HEK293 (cell line): ENCODE data around the gene INAVA.

ENCODE experiments used
- CTCF ChIA-PET: fragments of 350-600 bp; formaldehyde crosslinking; extraction: SDS; loops from one replicate; lab custom pipeline; 2021; ENCODE audit warnings: antibody characterized with exemption; lab: Yijun Ruan, JAX
- POLR2A ChIA-PET: fragments of 300-600 bp; formaldehyde crosslinking; extraction: SDS; loops from one replicate; lab custom pipeline; 2020; ENCODE audit warnings: antibody characterized with exemption, inconsistent platforms; lab: Yijun Ruan, JAX
- H3K27ac ChIP-seq: fragments of 200-500 bp; sonication (Bioruptor generic); 2 replicates; pipeline ENCODE4 v1.5.1; 2014; ENCODE audit warnings: low read depth, low read length, control low read depth, inconsistent platforms; ENCODE audit errors: extremely low read depth
- H3K36me3 ChIP-seq, 2 experiments: fragments of 200-500 bp in 1 of 2; sonication (Bioruptor generic) in 1 of 2; 1 replicate in 1 of 2; 2 replicates in 1 of 2; pipeline ENCODE4 v1.5.1; 2014 to 2017; ENCODE audit warnings: inconsistent platforms in 2 of 2, low read length in 2 of 2; ENCODE audit not compliant: control insufficient read depth in 2 of 2, insufficient read depth in 1 of 2
- H3K4me1 ChIP-seq: fragments of 200-500 bp; sonication (Bioruptor generic); 2 replicates; pipeline ENCODE4 v1.5.1; 2014; ENCODE audit warnings: mild to moderate bottlenecking, low read length, inconsistent platforms; ENCODE audit not compliant: control insufficient read depth, insufficient read depth
- H3K4me3 ChIP-seq: 2 replicates; pipeline ENCODE4 v1.5.1; 2011; ENCODE audit warnings: low read depth, mild to moderate bottlenecking, control low read depth, low read length, moderate library complexity
- H3K9me3 ChIP-seq: fragments of 200-500 bp; sonication (Bioruptor generic); 2 replicates; pipeline ENCODE4 v1.5.1; 2014; ENCODE audit warnings: low read depth, low read length, inconsistent platforms; ENCODE audit not compliant: control insufficient read depth, insufficient read depth
- GLI4 ChIP-seq: fragments of 450-650 bp; formaldehyde crosslinking; IDR thresholded peaks from 2 replicates; pipeline ENCODE4 v1.5.1; 2016; ENCODE audit warnings: missing biosample characterization, missing genetic modification characterization
- GLIS2 ChIP-seq: fragments of 450-650 bp; formaldehyde crosslinking; IDR thresholded peaks from 2 replicates; pipeline ENCODE4 v1.5.1; 2016; ENCODE audit warnings: missing biosample characterization, missing genetic modification characterization
- IKZF3 ChIP-seq: fragments of 450-650 bp; IDR thresholded peaks from 2 replicates; pipeline ENCODE4 v1.5.0; 2018; ENCODE audit warnings: missing biosample characterization, mild to moderate bottlenecking, missing genetic modification characterization, moderate library complexity
- KLF1 ChIP-seq: fragments of 450-650 bp; formaldehyde crosslinking; IDR thresholded peaks from 2 replicates; pipeline ENCODE4 v1.5.1; 2016; ENCODE audit warnings: missing biosample characterization, missing genetic modification characterization
- KLF16 ChIP-seq: fragments of 450-650 bp; formaldehyde crosslinking; IDR thresholded peaks from 2 replicates; pipeline ENCODE4 v1.5.1; 2017; ENCODE audit warnings: missing biosample characterization, missing genetic modification characterization
- KLF17 ChIP-seq: fragments of 450-650 bp; formaldehyde crosslinking; IDR thresholded peaks from 2 replicates; pipeline ENCODE4 v1.5.1; 2016; ENCODE audit warnings: missing biosample characterization, missing genetic modification characterization
- PRDM1 ChIP-seq: fragments of 450-650 bp; formaldehyde crosslinking; IDR thresholded peaks from 2 replicates; pipeline ENCODE4; 2016; ENCODE audit warnings: missing biosample characterization, missing genetic modification characterization
- REST ChIP-seq: fragments of 450-650 bp; formaldehyde crosslinking; IDR thresholded peaks from 2 replicates; pipeline ENCODE4 v1.5.1; 2016; ENCODE audit warnings: missing biosample characterization, missing genetic modification characterization
- SP3 ChIP-seq: fragments of 450-650 bp; formaldehyde crosslinking; IDR thresholded peaks from 2 replicates; pipeline ENCODE4 v1.5.1; 2016; ENCODE audit warnings: missing biosample characterization, missing genetic modification characterization
- ZBTB1 ChIP-seq: fragments of 450-650 bp; formaldehyde crosslinking; IDR thresholded peaks from 2 replicates; pipeline ENCODE4 v1.5.1; 2016; ENCODE audit warnings: missing biosample characterization, missing genetic modification characterization
- ZNF138 ChIP-seq: fragments of 450-650 bp; formaldehyde crosslinking; IDR thresholded peaks from 2 replicates; pipeline ENCODE4 v1.5.1; 2016; ENCODE audit warnings: missing biosample characterization, missing genetic modification characterization, borderline replicate concordance
- ZNF146 ChIP-seq: fragments of 450-650 bp; formaldehyde crosslinking; IDR thresholded peaks from 2 replicates; pipeline ENCODE4 v1.5.1; 2016; ENCODE audit warnings: missing biosample characterization, missing genetic modification characterization
- ZNF184 ChIP-seq: fragments of 450-650 bp; IDR thresholded peaks from 2 replicates; pipeline ENCODE4 v1.5.1; 2018; ENCODE audit warnings: missing biosample characterization, mild to moderate bottlenecking, missing genetic modification characterization
- ZNF292 ChIP-seq: fragments of 450-650 bp; formaldehyde crosslinking; IDR thresholded peaks from 2 replicates; pipeline ENCODE4 v1.5.1; 2016; ENCODE audit warnings: low read depth, missing biosample characterization, missing genetic modification characterization, borderline replicate concordance
- ZNF560 ChIP-seq: fragments of 450-650 bp; formaldehyde crosslinking; IDR thresholded peaks from 2 replicates; pipeline ENCODE4 v1.5.1; 2017; ENCODE audit warnings: missing biosample characterization, missing genetic modification characterization, borderline replicate concordance
- ZNF747 ChIP-seq: fragments of 450-650 bp; formaldehyde crosslinking; IDR thresholded peaks from 2 replicates; pipeline ENCODE4 v1.5.1; 2016; ENCODE audit warnings: missing biosample characterization, missing genetic modification characterization
- ZNF776 ChIP-seq: fragments of 450-650 bp; formaldehyde crosslinking; IDR thresholded peaks from 2 replicates; pipeline ENCODE4 v1.5.0; 2017; ENCODE audit warnings: missing biosample characterization, missing genetic modification characterization, borderline replicate concordance
- ZNF777 ChIP-seq: fragments of 450-650 bp; formaldehyde crosslinking; IDR thresholded peaks from 2 replicates; pipeline ENCODE4 v1.5.1; 2017; ENCODE audit warnings: missing biosample characterization, missing genetic modification characterization, borderline replicate concordance
- ZNF791 ChIP-seq: fragments of 450-650 bp; formaldehyde crosslinking; IDR thresholded peaks from 2 replicates; pipeline ENCODE4 v1.5.1; 2016; ENCODE audit warnings: missing biosample characterization, missing genetic modification characterization
- ZNF837 ChIP-seq: fragments of 450-650 bp; formaldehyde crosslinking; IDR thresholded peaks from 2 replicates; pipeline ENCODE4 v1.5.1; 2016; ENCODE audit warnings: missing biosample characterization, missing genetic modification characterization
- ZXDB ChIP-seq: fragments of 450-650 bp; formaldehyde crosslinking; IDR thresholded peaks from 2 replicates; pipeline ENCODE4 v1.5.1; 2016; ENCODE audit warnings: missing biosample characterization, missing genetic modification characterization
- TF ChIP-seq, protein P1 (sequence below): fragments of 450-650 bp; formaldehyde crosslinking; IDR thresholded peaks from 2 replicates; pipeline ENCODE4 v1.5.1; 2016; ENCODE audit warnings: missing biosample characterization, missing genetic modification characterization
- TF ChIP-seq, protein P2 (sequence below): fragments of 450-650 bp; formaldehyde crosslinking; IDR thresholded peaks from 2 replicates; pipeline ENCODE4 v1.5.1; 2016; ENCODE audit warnings: missing biosample characterization, missing genetic modification characterization
- TF ChIP-seq, protein P3 (sequence below): fragments of 450-650 bp; formaldehyde crosslinking; IDR thresholded peaks from 2 replicates; pipeline ENCODE4 v1.5.1; 2017; ENCODE audit warnings: missing biosample characterization, missing genetic modification characterization

INAVA gene

GRCh38 chr1:200960236-200960947 lies 65.7 kb downstream of the INAVA start:
- Histone ChIP-seq H3K4me3 (no peak overlapping the region), H3K9me3 (no peaks in the 10 kb centered on the region), H3K4me1 (no peaks in the 10 kb centered on the region), H3K36me3 (no peaks in the 10 kb centered on the region), H3K27ac (no peak overlapping the region)
- TF ChIP-seq KLF17 (no peak), PRDM1 (tag by site-specific recombination) (no peak), ZXDB (tag by site-specific recombination) (no peak), ZNF138 (tag by site-specific recombination) (no peak), ZNF837 (no peak), ZNF560 (tag by site-specific recombination) (no peak), ZNF184 (tag by site-specific recombination) (no peak), ZBTB1 (tag by site-specific recombination) (no peak), GLIS2 (tag by site-specific recombination) (no peak), GLI4 (no peak), ZNF791 (tag by site-specific recombination) (no peak), ZNF146 (no peak), KLF1 (tag by site-specific recombination) (no peak), ZNF777 (tag by site-specific recombination) (no peak)
- TF ChIP-seq, protein P1, sequence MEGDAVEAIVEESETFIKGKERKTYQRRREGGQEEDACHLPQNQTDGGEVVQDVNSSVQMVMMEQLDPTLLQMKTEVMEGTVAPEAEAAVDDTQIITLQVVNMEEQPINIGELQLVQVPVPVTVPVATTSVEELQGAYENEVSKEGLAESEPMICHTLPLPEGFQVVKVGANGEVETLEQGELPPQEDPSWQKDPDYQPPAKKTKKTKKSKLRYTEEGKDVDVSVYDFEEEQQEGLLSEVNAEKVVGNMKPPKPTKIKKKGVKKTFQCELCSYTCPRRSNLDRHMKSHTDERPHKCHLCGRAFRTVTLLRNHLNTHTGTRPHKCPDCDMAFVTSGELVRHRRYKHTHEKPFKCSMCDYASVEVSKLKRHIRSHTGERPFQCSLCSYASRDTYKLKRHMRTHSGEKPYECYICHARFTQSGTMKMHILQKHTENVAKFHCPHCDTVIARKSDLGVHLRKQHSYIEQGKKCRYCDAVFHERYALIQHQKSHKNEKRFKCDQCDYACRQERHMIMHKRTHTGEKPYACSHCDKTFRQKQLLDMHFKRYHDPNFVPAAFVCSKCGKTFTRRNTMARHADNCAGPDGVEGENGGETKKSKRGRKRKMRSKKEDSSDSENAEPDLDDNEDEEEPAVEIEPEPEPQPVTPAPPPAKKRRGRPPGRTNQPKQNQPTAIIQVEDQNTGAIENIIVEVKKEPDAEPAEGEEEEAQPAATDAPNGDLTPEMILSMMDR: no peak
- TF ChIP-seq, protein P2, sequence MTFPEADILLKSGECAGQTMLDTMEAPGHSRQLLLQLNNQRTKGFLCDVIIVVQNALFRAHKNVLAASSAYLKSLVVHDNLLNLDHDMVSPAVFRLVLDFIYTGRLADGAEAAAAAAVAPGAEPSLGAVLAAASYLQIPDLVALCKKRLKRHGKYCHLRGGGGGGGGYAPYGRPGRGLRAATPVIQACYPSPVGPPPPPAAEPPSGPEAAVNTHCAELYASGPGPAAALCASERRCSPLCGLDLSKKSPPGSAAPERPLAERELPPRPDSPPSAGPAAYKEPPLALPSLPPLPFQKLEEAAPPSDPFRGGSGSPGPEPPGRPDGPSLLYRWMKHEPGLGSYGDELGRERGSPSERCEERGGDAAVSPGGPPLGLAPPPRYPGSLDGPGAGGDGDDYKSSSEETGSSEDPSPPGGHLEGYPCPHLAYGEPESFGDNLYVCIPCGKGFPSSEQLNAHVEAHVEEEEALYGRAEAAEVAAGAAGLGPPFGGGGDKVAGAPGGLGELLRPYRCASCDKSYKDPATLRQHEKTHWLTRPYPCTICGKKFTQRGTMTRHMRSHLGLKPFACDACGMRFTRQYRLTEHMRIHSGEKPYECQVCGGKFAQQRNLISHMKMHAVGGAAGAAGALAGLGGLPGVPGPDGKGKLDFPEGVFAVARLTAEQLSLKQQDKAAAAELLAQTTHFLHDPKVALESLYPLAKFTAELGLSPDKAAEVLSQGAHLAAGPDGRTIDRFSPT (tag by site-specific recombination): no peak
- TF ChIP-seq, protein P3, sequence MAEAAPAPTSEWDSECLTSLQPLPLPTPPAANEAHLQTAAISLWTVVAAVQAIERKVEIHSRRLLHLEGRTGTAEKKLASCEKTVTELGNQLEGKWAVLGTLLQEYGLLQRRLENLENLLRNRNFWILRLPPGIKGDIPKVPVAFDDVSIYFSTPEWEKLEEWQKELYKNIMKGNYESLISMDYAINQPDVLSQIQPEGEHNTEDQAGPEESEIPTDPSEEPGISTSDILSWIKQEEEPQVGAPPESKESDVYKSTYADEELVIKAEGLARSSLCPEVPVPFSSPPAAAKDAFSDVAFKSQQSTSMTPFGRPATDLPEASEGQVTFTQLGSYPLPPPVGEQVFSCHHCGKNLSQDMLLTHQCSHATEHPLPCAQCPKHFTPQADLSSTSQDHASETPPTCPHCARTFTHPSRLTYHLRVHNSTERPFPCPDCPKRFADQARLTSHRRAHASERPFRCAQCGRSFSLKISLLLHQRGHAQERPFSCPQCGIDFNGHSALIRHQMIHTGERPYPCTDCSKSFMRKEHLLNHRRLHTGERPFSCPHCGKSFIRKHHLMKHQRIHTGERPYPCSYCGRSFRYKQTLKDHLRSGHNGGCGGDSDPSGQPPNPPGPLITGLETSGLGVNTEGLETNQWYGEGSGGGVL (tag by site-specific recombination): no peak
- ChIA-PET CTCF (interaction anchor here (0.6 to 2.2 kb wide), 3 partner anchors 11 to 154 kb away, joined by 3 to 7 read pairs (median 5); no protein-coding TSS in a partner anchor), POLR2A (no interaction called here)

GRCh38 chr1:200960948-200961340 lies 66.2 kb downstream of the INAVA start:
- Histone ChIP-seq H3K4me1 (no peaks in the 10 kb centered on the region), H3K36me3 (no peaks in the 10 kb centered on the region), H3K4me3 (no peak overlapping the region), H3K27ac (no peak overlapping the region), H3K9me3 (no peaks in the 10 kb centered on the region)
- ChIA-PET CTCF (interaction anchor here (1.8 to 2.2 kb wide), 2 partner anchors 11 to 19 kb away, joined by 5 to 7 read pairs; no protein-coding TSS in a partner anchor), POLR2A (no interaction called here)
- TF ChIP-seq SP3 (tag by site-specific recombination) (no peak), IKZF3 (tag by site-specific recombination) (no peak), ZNF292 (tag by site-specific recombination) (no peak), REST (tag by site-specific recombination) (no peak), ZNF747 (tag by site-specific recombination) (no peak), KLF16 (tag by site-specific recombination) (no peak), ZNF776 (tag by site-specific recombination) (no peak)
